Progenitor cell of endocrine pancreas (in vitro differentiated cells): ENCODE measurements around the gene APOA4. TPM values are rescaled to one million over a fixed set of nuclear protein-coding genes. Genes with fewer than 3 reads are reported as not detected.
A peak's percentile ranks its signal among the peaks of the same experiment; 100 is the strongest.

Source experiments
- DNase-seq: peaks from one replicate; pipeline ENCODE4 v3.0.0; 2021; ENCODE audit warnings: low spot score; ENCODE audit not compliant: unreplicated experiment
- H3K27ac Mint-ChIP-seq: 2 replicates; pipeline ENCODE4 v1.8.0; 2021; ENCODE audit warnings: mild to moderate bottlenecking, moderate library complexity, mixed read lengths
- H3K27me3 Mint-ChIP-seq: 2 replicates; pipeline ENCODE4 v1.8.0; 2021; ENCODE audit warnings: mixed read lengths
- H3K36me3 Mint-ChIP-seq: 2 replicates; pipeline ENCODE4 v1.8.0; 2022; ENCODE audit warnings: mixed read lengths; ENCODE audit not compliant: insufficient read depth
- H3K4me1 Mint-ChIP-seq: 2 replicates; pipeline ENCODE4 v1.8.0; 2021; ENCODE audit warnings: low read depth, mixed read lengths
- H3K4me3 Mint-ChIP-seq: 2 replicates; pipeline ENCODE4 v1.8.0; 2021; ENCODE audit warnings: low read depth, mild to moderate bottlenecking, moderate library complexity, mixed read lengths
- H3K9me3 Mint-ChIP-seq: 2 replicates; pipeline ENCODE4 v1.8.0; 2021; ENCODE audit warnings: low read depth, mixed read lengths
- CTCF ChIP-seq: fragments of 200-600 bp; sonication (generic); IDR thresholded peaks from one replicate; pipeline ENCODE4 v1.5.0; 2021; ENCODE audit warnings: antibody characterized with exemption, mild to moderate bottlenecking; ENCODE audit not compliant: unreplicated experiment
- total RNA-seq: library from RNA; stranded (reverse); gene quantifications from 2 replicates; pipeline ENCODE4 v1.2.1, GENCODE V29; 2021

APOA4 gene
- total RNA-seq, 1 donor from 2014 or later, result not detected

GRCh38 chr11:116792869-116793771, 30.0 kb downstream of the APOA4 start:
- TF ChIP-seq CTCF, result no peak
- no peaks in the 10 kb centered on the region for H3K9me3 Mint-ChIP-seq
- peaks cover 14% of the 10 kb centered on the region for H3K4me1 Mint-ChIP-seq
- H3K36me3 Mint-ChIP-seq, result no peaks in the 10 kb centered on the region
- no peak overlapping the region for H3K4me3 Mint-ChIP-seq
- peaks cover 13% of the 10 kb centered on the region for H3K27me3 Mint-ChIP-seq
- DNase-seq, result no peak
- H3K27ac Mint-ChIP-seq, result no peak overlapping the region

DNA sequence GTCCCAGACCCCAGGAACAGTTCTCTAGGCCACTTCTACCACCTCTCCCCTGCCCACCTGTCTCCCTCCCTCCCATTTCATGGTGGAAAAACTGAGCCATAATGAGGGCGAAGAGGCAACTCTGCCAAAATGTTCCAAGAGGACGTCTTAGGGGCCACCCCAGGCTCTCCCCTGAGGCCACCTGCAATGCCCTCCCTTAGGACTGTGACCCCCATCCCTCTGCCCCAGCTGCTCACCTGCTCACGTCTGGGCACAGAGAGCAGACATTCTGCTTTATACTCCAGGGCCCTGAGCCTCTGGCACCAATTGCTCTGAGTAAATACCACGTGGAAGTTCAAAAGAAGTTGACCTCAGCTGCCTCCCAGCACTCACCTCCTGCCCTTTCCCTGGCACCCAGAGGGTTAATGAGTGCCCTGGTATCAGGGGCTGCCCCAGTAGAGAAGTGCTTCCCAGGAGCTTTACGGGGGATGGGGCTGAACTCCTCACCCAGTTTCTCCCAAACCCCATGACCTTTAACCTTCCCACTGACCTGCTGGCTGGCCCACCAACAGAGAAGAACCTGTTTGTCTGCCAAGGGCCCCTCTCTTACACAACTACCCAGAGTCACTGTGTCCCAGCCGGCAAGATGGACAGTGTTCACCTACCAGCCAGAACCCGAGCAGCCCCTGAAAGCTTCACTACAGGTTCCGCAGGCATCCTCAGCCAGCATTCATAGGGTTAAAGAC, 30.8 kb downstream of the APOA4 start:
- Mint-ChIP-seq H3K27me3 (peaks cover 13% of the 10 kb centered on the region), H3K4me3 (no peak overlapping the region), H3K4me1 (peaks cover 15% of the 10 kb centered on the region), H3K36me3 (no peaks in the 10 kb centered on the region), H3K27ac (no peak overlapping the region), H3K9me3 (no peaks in the 10 kb centered on the region)
- no peak for DNase-seq
- TF ChIP-seq CTCF, result no peak

DNA sequence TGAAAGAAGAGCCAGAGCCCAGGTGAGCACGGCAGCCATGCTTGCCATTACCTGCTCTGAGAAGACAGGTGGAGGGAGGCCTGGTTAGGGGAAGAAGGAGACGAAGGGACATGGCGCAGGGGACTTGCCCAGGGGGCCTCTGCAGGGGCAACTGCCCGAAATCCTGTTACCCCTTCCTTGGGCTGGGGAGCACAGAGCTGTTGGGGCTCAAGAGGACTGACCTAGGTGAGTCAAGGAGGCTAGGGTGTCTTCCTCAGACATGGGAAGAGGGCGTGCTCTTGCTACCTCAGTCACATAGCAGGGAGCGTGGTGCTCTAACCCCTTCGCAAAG, 31.3 kb downstream of the APOA4 start, which contains the start of gene APOA5:
APOA5 (minus strand) TSS at position 67 of the 331 bp plus-strand sequence; CDS start at position 48, 19 bp downstream.
- H3K4me3 Mint-ChIP-seq, result peak within 1 kb of the TSS; percentile 44

DNA sequence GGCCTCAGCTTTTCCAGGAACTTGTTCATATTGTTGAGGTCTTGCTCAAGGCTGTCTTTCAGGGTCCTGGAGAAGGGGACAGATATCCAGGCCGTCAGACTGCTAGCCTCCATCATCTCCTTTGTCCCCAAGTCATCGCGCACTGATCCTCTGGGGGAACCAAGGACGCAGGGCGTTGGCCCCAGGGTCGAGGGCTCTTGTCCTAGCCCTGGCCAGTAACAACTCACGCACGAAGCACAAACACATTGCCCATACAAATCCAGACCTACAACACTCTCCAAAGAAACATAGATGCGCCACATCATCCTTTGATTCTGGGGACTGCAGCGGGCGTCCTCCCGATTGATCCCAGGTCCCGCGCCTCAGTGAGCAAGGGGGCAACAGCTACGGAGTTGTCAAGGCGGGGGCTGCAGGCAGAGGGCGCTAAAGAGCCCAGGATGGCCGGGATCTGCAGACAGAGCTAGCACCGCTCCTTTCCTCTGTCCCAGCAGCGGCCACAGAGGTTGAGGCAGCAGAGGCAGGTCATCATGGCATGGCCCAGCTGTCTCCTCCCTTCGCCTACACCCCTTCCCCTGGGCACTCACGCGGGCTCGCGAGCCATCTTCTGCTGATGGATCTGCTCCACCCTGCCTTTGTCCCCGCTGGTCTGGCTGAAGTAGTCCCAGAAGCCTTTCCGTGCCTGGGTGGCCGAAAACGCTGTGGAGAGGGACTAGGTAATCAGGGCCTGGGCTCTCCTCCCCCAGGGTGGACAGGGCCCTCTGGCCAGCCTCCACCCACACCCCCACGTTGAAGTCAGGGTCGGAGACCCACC, 31.9 kb downstream of the APOA4 start:
- Mint-ChIP-seq H3K4me3 (peak overlapping the region; percentile 44), H3K27ac (no peak overlapping the region), H3K36me3 (peaks cover 3% of the 10 kb centered on the region), H3K9me3 (no peaks in the 10 kb centered on the region), H3K4me1 (peaks cover 22% of the 10 kb centered on the region), H3K27me3 (peaks cover 13% of the 10 kb centered on the region)
- peak; percentile 94 for TF ChIP-seq CTCF
- peak; percentile 83 for DNase-seq

More for the DNA sequence above, 31.3 kb downstream of the APOA4 start, which contains the start of gene APOA5:
- peaks cover 13% of the 10 kb centered on the region for H3K27me3 Mint-ChIP-seq
- no peaks in the 10 kb centered on the region for H3K9me3 Mint-ChIP-seq
- H3K36me3 Mint-ChIP-seq, result peaks cover 3% of the 10 kb centered on the region
- peaks cover 20% of the 10 kb centered on the region for H3K4me1 Mint-ChIP-seq
- no peak for TF ChIP-seq CTCF
- H3K27ac Mint-ChIP-seq, result no peak within 1 kb of the TSS
- no peak for DNase-seq
